ENCODE measurements around the gene INTS12. TPM values are rescaled to one million over a fixed set of nuclear protein-coding genes. Genes with fewer than 3 reads are reported as not detected.

Gene INTS12
- total and polyA plus RNA-seq, 2 of the 8 experiments (the other 6 are each of a cell fraction or from before 2014, with no cell fraction given) = 12.3 to 14.1 TPM

GRCh38 chr4:105659190-105659589, 49.3 kb downstream of the INTS12 start:
- DNase-seq (ENCODE audit: low read depth in 1 of 2, low spot score in 2 of 2) (no peak), FAIRE-seq (no peak)
- ChIA-PET POLR2A (ENCODE audit: partially characterized antibody) (no interaction called here), CTCF (ENCODE audit: partially characterized antibody) (interaction anchor here (1.0 to 1.4 kb wide), 3 partner anchors 27 to 163 kb away, joined by 3 read pairs; no protein-coding TSS in a partner anchor)
- Histone ChIP-seq H3K4ac (replicated peaks; ENCODE audit: insufficient read length, low read depth, low read length) (no peak overlapping the region), H3K56ac (replicated peaks; ENCODE audit: insufficient read length, low read depth, low read length) (no peak overlapping the region), H4K5ac (ENCODE audit: insufficient read length, low read depth, low read length) (no peak overlapping the region), H2BK20ac (ENCODE audit: low read length) (no peak overlapping the region), H3K9ac (replicated peaks in 1 of 4; ENCODE audit: extremely low read depth in 1 of 4, low read depth in 3 of 4, low read length in 3 of 4) (no peak overlapping the region), H3K23ac (ENCODE audit: insufficient read length) (no peak overlapping the region), H3K4me2 (ENCODE audit: insufficient read depth in 1 of 2, low read depth in 2 of 2, low read length in 2 of 2) (no peak overlapping the region), H2BK5ac (ENCODE audit: low read depth, low read length) (no peak overlapping the region), H2AFZ (ENCODE audit: low read length) (no peak overlapping the region), H2BK12ac (ENCODE audit: low read depth, low read length) (no peak overlapping the region), H3K4me3 (ENCODE audit: extremely low read depth in 1 of 4, insufficient read depth in 2 of 4, low read depth in 3 of 4, low read length in 4 of 4) (no peak overlapping the region), H3K18ac (ENCODE audit: extremely low read depth, low read length) (no peak overlapping the region), H4K91ac (replicated peaks; ENCODE audit: insufficient read length, low read length) (no peak overlapping the region), H3K27ac (ENCODE audit: low read depth, low read length) (no peak overlapping the region), H2AK5ac (ENCODE audit: low read depth, low read length) (no peak overlapping the region), H3K79me2 (ENCODE audit: control insufficient read depth in 1 of 2, insufficient read depth in 2 of 2, low read length in 2 of 2) (no peaks in the 10 kb centered on the region), H4K20me1 (replicated peaks in 1 of 2; ENCODE audit: control insufficient read depth in 1 of 2, insufficient read depth in 2 of 2, low read length in 2 of 2) (no peaks in the 10 kb centered on the region), H3K36me3 (ENCODE audit: control insufficient read depth in 2 of 4, insufficient read depth in 4 of 4, low read length in 3 of 4) (no peaks in the 10 kb centered on the region), H2BK15ac (ENCODE audit: low read length) (no peak overlapping the region), H3K79me1 (ENCODE audit: low read depth, low read length) (no peaks in the 10 kb centered on the region), H4K8ac (ENCODE audit: extremely low read depth, insufficient read depth, low read length) (no peak overlapping the region), H2BK120ac (replicated peaks; ENCODE audit: low read depth, low read length) (no peak overlapping the region), H3K27me3 (replicated peaks in 1 of 4; ENCODE audit: control insufficient read depth in 3 of 4, extremely low read depth in 1 of 4, insufficient read depth in 3 of 4, low read length in 3 of 4) (no peaks in the 10 kb centered on the region), H3K14ac (ENCODE audit: insufficient read length) (no peak overlapping the region), H3K23me2 (ENCODE audit: low read depth, low read length) (no peaks in the 10 kb centered on the region), H3K9me3 (ENCODE audit: insufficient read depth in 2 of 2, low read depth in 1 of 2, low read length in 1 of 2) (no peaks in the 10 kb centered on the region), H3K4me1 (replicated peaks in 1 of 4; ENCODE audit: control insufficient read depth in 3 of 4, insufficient read depth in 4 of 4, low read length in 3 of 4) (no peaks in the 10 kb centered on the region)
- WGBS, 2 experiments (ENCODE audit: extremely low coverage in 1 of 2, insufficient coverage in 1 of 2, insufficient read length in 1 of 2, insufficient replicate concordance in 2 of 2, low coverage in 1 of 2, low lambda C conversion rate in 2 of 2, missing lambda C conversion rate in 1 of 2) = 90% methylated on average over 6 of the region's 6 CpGs; no CpG with 5 or more reads in 1 of the 2 experiments
- TF ChIP-seq MAX (IDR thresholded peaks at IDR 0.05) (no peak), TAF7 (optimal IDR thresholded peaks at IDR 0.05; ENCODE audit: borderline replicate concordance, low read depth, low read length) (no peak), SRF (IDR thresholded peaks at IDR 0.05; ENCODE audit: low read depth, low read length) (no peak), USF2 (IDR thresholded peaks at IDR 0.05; ENCODE audit: low read length) (no peak), KDM1A (IDR thresholded peaks at IDR 0.05; ENCODE audit: borderline replicate concordance, low read length) (no peak), SIN3A (conservative IDR thresholded peaks at IDR 0.05 in 1 of 2, IDR thresholded peaks at IDR 0.05 in 1 of 2; ENCODE audit: low read depth in 1 of 2, low read length in 2 of 2) (no peak), SP2 (IDR thresholded peaks at IDR 0.05; ENCODE audit: low read length) (no peak), HDAC2 (IDR thresholded peaks at IDR 0.05; ENCODE audit: borderline replicate concordance in 1 of 2, low read depth in 2 of 2, low read length in 2 of 2) (no peak)
- TF ChIP-seq, protein P1, sequence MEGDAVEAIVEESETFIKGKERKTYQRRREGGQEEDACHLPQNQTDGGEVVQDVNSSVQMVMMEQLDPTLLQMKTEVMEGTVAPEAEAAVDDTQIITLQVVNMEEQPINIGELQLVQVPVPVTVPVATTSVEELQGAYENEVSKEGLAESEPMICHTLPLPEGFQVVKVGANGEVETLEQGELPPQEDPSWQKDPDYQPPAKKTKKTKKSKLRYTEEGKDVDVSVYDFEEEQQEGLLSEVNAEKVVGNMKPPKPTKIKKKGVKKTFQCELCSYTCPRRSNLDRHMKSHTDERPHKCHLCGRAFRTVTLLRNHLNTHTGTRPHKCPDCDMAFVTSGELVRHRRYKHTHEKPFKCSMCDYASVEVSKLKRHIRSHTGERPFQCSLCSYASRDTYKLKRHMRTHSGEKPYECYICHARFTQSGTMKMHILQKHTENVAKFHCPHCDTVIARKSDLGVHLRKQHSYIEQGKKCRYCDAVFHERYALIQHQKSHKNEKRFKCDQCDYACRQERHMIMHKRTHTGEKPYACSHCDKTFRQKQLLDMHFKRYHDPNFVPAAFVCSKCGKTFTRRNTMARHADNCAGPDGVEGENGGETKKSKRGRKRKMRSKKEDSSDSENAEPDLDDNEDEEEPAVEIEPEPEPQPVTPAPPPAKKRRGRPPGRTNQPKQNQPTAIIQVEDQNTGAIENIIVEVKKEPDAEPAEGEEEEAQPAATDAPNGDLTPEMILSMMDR (IDR thresholded peaks at IDR 0.05; ENCODE audit: control extremely low read depth in 1 of 3, insufficient read depth in 1 of 3, low read depth in 1 of 3, low read length in 3 of 3) = no peak
